PC-9 (cell line): ENCODE data around the gene DHX58.

Experiments used
- EZH2 ChIP-seq: fragments of 200-600 bp; sonication (generic); IDR thresholded peaks from 2 replicates; pipeline ENCODE4 v1.8.0; 2017; ENCODE audit warnings: antibody characterized with exemption, low read depth
- TF ChIP-seq, protein P1 (sequence below): fragments of 200-600 bp; sonication (generic); conservative IDR thresholded peaks from 2 replicates; pipeline ENCODE4 v1.6.1; 2017; ENCODE audit warnings: mixed run types, antibody characterized with exemption, mild to moderate bottlenecking, moderate library complexity

DNA sequence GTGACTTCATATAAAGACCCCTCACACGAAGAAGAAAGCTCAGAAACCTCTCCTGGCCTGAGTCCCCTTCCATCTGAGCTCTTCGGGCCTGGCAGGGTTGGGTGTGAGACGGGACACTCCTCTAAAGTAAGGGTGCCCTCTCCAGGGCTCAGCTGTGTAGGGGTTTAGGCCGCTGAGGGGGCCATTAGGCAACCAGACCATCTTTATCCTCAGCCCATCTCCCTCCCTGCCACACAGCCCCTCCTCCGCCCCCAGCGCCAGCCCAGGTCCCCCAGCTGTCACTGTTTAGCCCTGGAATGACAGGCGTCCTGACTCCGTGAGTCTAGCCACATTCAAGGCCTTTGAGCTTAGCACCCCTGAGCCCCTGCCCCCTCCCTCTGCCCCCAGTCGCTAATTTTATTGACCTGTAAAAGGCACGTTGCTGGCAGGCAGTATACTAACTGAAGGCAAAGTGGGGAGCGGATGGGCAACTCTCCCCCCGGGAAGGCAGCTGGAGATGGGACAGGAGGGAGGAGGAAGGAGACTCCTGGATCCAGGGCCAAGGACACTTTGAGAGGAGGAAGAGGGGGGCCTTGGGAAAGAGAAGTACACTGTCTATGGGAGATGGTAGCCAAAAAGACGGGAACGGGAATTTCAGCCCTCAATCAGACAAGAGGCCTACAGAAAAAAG, 13.6 kb downstream of the DHX58 start:
- TF ChIP-seq, protein P1, sequence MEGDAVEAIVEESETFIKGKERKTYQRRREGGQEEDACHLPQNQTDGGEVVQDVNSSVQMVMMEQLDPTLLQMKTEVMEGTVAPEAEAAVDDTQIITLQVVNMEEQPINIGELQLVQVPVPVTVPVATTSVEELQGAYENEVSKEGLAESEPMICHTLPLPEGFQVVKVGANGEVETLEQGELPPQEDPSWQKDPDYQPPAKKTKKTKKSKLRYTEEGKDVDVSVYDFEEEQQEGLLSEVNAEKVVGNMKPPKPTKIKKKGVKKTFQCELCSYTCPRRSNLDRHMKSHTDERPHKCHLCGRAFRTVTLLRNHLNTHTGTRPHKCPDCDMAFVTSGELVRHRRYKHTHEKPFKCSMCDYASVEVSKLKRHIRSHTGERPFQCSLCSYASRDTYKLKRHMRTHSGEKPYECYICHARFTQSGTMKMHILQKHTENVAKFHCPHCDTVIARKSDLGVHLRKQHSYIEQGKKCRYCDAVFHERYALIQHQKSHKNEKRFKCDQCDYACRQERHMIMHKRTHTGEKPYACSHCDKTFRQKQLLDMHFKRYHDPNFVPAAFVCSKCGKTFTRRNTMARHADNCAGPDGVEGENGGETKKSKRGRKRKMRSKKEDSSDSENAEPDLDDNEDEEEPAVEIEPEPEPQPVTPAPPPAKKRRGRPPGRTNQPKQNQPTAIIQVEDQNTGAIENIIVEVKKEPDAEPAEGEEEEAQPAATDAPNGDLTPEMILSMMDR = no peak
- no peak for TF ChIP-seq EZH2
